Measurements from ENCODE around the gene MMP24OS. TPM values are rescaled to one million over a fixed set of nuclear protein-coding genes. Genes with fewer than 3 reads are reported as not detected.

The MMP24OS gene
- total and polyA plus RNA-seq, 2 of the 4 experiments (the other 2 are of a cell fraction): 5.9 to 64.9 TPM

- no peak overlapping the region for H2BK5ac ChIP-seq (ENCODE audit: low read depth, low read length, poor library complexity, severe bottlenecking)
- no peaks in the 10 kb centered on the region for H3K36me3 ChIP-seq (ENCODE audit: control insufficient read depth, insufficient read depth, low read length)
- H2BK120ac ChIP-seq (ENCODE audit: low read depth, low read length): no peak overlapping the region
- no peak overlapping the region for H3K23ac ChIP-seq (ENCODE audit: low read depth, low read length)
- BruUV-seq (replicated peaks): no TSS peak
- H4K5ac ChIP-seq (ENCODE audit: low read depth, low read length): no peak overlapping the region
- peaks cover 2% of the 10 kb centered on the region for H3K27me3 ChIP-seq (ENCODE audit: control insufficient read depth, insufficient read depth, low read length)
- H3K18ac ChIP-seq (ENCODE audit: low read depth, low read length): no peak overlapping the region
- no peak overlapping the region for H3K4me3 ChIP-seq (ENCODE audit: insufficient read depth, low read depth, low read length)
- peaks cover 14% of the 10 kb centered on the region for H3K9me1 ChIP-seq (ENCODE audit: insufficient read depth, low read length)
- H3K9me3 ChIP-seq (ENCODE audit: control insufficient read depth, insufficient read depth, low read length): no peaks in the 10 kb centered on the region
- intact Hi-C loops (cut with micrococcal nuclease): no loop called here
- no peaks in the 10 kb centered on the region; a peak in 1 of 4 replicates for H3K79me1 ChIP-seq (ENCODE audit: low read depth in 1 of 2, low read length in 2 of 2)
- H3K4me2 ChIP-seq (ENCODE audit: low read depth, low read length): no peak overlapping the region
- TF ChIP-seq POLR2A (IDR thresholded peaks at IDR 0.05; ENCODE audit: low read depth, low read length) (no peak), CHD1 (IDR thresholded peaks at IDR 0.05; ENCODE audit: low read depth, low read length) (no peak), CEBPB (IDR thresholded peaks at IDR 0.05; ENCODE audit: low read depth, low read length) (no peak), NFE2L2 (IDR thresholded peaks at IDR 0.05; ENCODE audit: low read depth, low read length) (no peak), MXI1 (IDR thresholded peaks at IDR 0.05; ENCODE audit: borderline replicate concordance, low read depth, low read length) (no peak), FOS (IDR thresholded peaks at IDR 0.05; ENCODE audit: low read depth, low read length) (no peak), MAZ (IDR thresholded peaks at IDR 0.05; ENCODE audit: borderline replicate concordance, low read depth, low read length) (no peak), USF2 (IDR thresholded peaks at IDR 0.05; ENCODE audit: low read depth, low read length) (no peak), RAD21 (IDR thresholded peaks at IDR 0.05; ENCODE audit: low read length) (no peak), MAFK (IDR thresholded peaks at IDR 0.05; ENCODE audit: low read depth, low read length) (no peak), RFX5 (IDR thresholded peaks at IDR 0.05; ENCODE audit: low read depth, low read length) (no peak), ELK1 (IDR thresholded peaks at IDR 0.05; ENCODE audit: borderline replicate concordance, low read depth, low read length) (no peak)
- TF ChIP-seq, protein P1, sequence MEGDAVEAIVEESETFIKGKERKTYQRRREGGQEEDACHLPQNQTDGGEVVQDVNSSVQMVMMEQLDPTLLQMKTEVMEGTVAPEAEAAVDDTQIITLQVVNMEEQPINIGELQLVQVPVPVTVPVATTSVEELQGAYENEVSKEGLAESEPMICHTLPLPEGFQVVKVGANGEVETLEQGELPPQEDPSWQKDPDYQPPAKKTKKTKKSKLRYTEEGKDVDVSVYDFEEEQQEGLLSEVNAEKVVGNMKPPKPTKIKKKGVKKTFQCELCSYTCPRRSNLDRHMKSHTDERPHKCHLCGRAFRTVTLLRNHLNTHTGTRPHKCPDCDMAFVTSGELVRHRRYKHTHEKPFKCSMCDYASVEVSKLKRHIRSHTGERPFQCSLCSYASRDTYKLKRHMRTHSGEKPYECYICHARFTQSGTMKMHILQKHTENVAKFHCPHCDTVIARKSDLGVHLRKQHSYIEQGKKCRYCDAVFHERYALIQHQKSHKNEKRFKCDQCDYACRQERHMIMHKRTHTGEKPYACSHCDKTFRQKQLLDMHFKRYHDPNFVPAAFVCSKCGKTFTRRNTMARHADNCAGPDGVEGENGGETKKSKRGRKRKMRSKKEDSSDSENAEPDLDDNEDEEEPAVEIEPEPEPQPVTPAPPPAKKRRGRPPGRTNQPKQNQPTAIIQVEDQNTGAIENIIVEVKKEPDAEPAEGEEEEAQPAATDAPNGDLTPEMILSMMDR (conservative IDR thresholded peaks at IDR 0.05; ENCODE audit: low read depth, low read length): no peak
- H2AFZ ChIP-seq (replicated peaks; ENCODE audit: low read length, poor library complexity): no peak overlapping the region
- no peak overlapping the region for H2AK5ac ChIP-seq (ENCODE audit: low read depth, low read length)
- no peak overlapping the region for H2BK20ac ChIP-seq (ENCODE audit: low read depth, low read length)
- ChIA-PET POLR2A (ENCODE audit: unreplicated experiment) (no interaction called here), CTCF (no interaction called here)
- no peak overlapping the region for H3K56ac ChIP-seq (ENCODE audit: extremely low read depth, insufficient read depth, low read length)
- dilution Hi-C loops (cut with HindIII; ENCODE audit: low sequenced_read_pairs, unreplicated experiment): no loop called here
- in situ Hi-C loops (cut with MboI; ENCODE audit: low sequenced_read_pairs): no loop called here
- H4K91ac ChIP-seq (ENCODE audit: insufficient read depth, low read depth, low read length): no peak overlapping the region
- WGBS, 2 experiments (ENCODE audit: extremely low coverage in 2 of 2, insufficient read length in 1 of 2): 90% methylated on average over 5 of the region's 14 CpGs; no CpG with 5 or more reads in 1 of the 2 experiments
- no peak for DNase-seq
- no peak overlapping the region for H3K27ac ChIP-seq (ENCODE audit: insufficient read depth, low read length)
- H3K9ac ChIP-seq (ENCODE audit: low read depth, low read length): no peak overlapping the region
- H2AK9ac ChIP-seq (replicated peaks; ENCODE audit: low read depth, low read length, poor library complexity): no peak overlapping the region
- no peak for ATAC-seq (ENCODE audit: low read depth)
- no peak overlapping the region for H3K14ac ChIP-seq (replicated peaks; ENCODE audit: low read depth, low read length)
- no peak overlapping the region for H3K4ac ChIP-seq (ENCODE audit: low read depth, low read length)
- no peaks in the 10 kb centered on the region for H4K20me1 ChIP-seq (ENCODE audit: insufficient read depth, low read length)
- H4K8ac ChIP-seq (ENCODE audit: low read depth in 2 of 2, low read length in 2 of 2): no peak overlapping the region
- H3K4me1 ChIP-seq (ENCODE audit: control insufficient read depth, insufficient read depth, low read length): peaks cover 10% of the 10 kb centered on the region
- H2BK15ac ChIP-seq (ENCODE audit: low read depth, low read length): no peak overlapping the region
Measured at GRCh38 chr20:35297740-35298139, 19.8 kb upstream of the MMP24OS start.
